HG03558 (cell line): ENCODE results near the gene GSTM5.
"Not testable (repeated sequence)": the region's sequence is repeated elsewhere in the genome, so short reads cannot be mapped to it uniquely, and the experiment has no call there.

Experiments used
- ATAC-seq: cut with Tn5 transposase; IDR thresholded peaks from one replicate; pipeline ENCODE4 v1.9.1; 2021; ENCODE audit warnings: moderate number of reproducible peaks; ENCODE audit not compliant: unreplicated experiment; ENCODE audit errors: extremely low read depth

The GSTM5 gene

GRCh38 chr1:109694400-109694799 is 17.7 kb upstream of the GSTM5 start:
- ATAC-seq = not testable (repeated sequence)

DNA sequence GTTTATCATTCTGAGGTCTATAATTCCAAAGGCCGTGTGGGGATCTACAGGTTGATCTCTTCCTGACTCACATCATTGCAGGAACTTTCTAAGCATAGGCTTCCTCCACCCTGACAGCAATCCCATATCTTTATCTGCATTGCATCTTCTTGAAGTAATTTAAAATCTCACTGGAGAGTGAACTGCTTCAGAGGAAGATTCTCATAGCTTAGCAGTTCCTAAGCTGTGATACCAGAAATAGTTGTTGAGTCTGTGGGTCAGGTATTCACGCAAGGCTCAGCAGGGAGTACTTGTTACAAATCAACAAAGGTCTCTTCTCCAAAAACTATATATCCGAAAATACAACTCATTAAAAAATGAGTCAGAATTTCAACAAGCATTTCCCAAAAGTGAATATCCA is 16.9 kb upstream of the GSTM5 start:
- not testable (repeated sequence) for ATAC-seq

GRCh38 chr1:109697066-109697465 is 15.0 kb upstream of the GSTM5 start:
- no peak for ATAC-seq

GRCh38 chr1:109697861-109698260 is 14.2 kb upstream of the GSTM5 start:
- ATAC-seq = not testable (repeated sequence)

DNA sequence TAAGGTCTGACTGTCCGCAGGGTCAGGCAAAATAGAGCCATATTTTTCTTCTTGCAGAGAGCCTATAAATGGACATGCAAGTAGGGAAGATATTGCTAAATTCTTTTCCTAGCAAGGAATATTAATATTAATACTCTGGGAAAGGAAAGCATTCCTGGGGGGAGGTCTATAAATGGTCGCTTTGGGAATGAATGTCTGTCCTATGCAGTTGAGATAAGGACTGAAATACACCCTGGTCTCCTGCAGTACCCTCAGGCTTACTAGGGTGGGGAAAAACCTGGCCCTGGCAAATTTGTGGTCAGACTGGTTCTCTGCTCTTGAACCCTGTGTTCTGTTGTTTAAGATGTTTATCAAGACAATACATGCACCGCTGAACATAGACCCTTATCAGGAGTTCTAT is 9.1 kb upstream of the GSTM5 start:
- ATAC-seq = not testable (repeated sequence)

DNA sequence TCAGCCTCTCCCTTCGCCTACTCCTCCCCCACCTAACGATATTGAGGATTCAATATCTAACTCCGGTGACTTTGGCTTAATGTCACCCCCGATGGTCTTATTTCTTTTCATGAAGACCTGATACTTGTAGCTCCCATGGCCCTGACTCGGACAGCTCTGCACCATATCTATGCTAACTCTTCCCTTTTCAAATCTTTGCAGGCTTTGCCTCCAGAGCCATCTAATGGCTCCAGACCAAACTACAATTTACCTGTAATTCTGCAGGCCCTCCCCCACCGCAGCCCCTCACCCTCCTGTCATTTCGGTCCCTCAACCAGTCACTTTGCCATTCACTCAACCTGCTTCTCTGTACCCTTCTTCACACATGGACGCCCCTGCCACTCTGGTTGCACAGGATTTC is 7.9 kb upstream of the GSTM5 start:
- no peak for ATAC-seq

GRCh38 chr1:109705411-109705810 is 6.6 kb upstream of the GSTM5 start:
- ATAC-seq = no peak

GRCh38 chr1:109708949-109709348 is 3.1 kb upstream of the GSTM5 start:
- not testable (repeated sequence) for ATAC-seq

- ATAC-seq = not testable (repeated sequence)
Measured at GRCh38 chr1:109709822-109710221, 2.2 kb upstream of the GSTM5 start.

- ATAC-seq = no peak
Measured at GRCh38 chr1:109712321-109712864, 342 bp downstream of the GSTM5 start.

DNA sequence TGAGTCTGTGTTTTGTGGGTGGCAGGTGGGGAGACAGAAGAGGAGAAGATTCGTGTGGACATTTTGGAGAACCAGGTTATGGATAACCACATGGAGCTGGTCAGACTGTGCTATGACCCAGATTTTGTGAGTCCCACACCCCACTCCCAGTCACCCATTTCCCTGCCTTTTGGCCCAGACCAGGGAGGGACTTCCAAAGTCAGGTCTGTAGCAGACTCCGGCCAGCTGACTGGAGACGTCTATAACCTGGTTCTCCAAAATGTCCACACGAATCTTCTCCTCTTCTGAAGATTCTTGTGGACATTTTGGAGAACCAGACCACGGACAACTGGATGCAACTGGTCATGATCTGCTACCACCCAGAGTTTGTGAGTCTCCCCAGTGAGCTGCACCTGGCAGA is 1.6 kb downstream of the GSTM5 start:
- ATAC-seq = no peak

GRCh38 chr1:109714661-109715372 is 2.8 kb downstream of the GSTM5 start:
- no peak for ATAC-seq

- no peak for ATAC-seq
Measured at GRCh38 chr1:109716121-109716520, 4.1 kb downstream of the GSTM5 start.

DNA sequence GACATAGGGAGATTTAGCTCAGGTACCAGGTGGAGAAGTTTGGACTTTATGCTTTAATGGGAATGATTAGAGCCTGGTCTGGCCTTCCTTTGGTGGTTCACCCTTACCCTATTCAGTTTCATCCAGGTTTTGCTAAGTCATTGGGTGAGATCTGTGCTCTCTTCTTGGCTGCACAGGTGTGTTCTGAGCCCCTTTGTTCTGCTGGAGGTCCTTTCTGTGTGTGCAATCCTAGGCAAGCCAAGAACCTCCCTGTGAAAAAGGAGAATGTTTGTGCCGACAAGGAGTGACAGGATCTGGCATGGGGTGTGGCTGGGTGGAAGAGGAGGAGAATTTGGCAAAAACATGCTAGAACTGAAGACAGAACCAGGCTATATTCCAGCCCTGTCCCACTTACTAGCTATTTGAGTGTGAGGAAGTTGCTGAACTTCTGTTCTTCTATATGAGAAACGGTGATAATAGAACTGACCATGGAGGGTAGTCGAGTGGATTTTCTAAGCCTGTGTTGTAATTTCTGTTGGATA is 4.6 kb downstream of the GSTM5 start:
- ATAC-seq = no peak

DNA sequence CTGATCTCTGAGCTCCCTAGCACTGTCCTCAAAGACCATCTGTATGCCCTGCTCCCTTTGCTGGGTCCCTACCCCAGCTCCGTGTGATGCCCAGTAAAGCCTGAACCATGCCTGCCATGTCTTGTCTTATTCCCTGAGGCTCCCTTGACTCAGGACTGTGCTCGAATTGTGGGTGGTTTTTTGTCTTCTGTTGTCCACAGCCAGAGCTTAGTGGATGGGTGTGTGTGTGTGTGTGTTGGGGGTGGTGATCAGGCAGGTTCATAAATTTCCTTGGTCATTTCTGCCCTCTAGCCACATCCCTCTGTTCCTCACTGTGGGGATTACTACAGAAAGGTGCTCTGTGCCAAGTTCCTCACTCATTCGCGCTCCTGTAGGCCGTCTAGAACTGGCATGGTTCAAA is 5.7 kb downstream of the GSTM5 start:
- ATAC-seq = no peak

DNA sequence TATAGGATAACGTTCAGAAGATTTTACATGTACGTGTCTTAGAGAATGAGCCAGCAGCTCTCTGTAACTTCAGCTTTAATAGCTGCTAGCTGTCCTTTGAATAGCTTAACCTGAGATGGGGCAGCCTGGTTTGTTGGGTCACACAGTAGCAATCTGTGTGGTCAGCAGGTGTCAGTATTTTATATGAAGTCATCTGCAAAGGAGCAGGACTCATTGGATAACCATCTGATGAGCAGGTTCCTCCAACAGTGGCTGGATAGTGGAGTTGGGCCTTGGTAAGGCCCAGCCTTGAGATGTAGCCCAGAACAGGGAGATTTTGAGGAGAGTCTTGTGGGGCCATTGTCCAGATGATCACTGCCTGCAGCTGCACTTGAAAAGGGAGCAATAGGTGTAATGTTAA is 6.4 kb downstream of the GSTM5 start:
- ATAC-seq = no peak

- ATAC-seq = no peak
Measured at GRCh38 chr1:109719337-109719837, 7.3 kb downstream of the GSTM5 start.

DNA sequence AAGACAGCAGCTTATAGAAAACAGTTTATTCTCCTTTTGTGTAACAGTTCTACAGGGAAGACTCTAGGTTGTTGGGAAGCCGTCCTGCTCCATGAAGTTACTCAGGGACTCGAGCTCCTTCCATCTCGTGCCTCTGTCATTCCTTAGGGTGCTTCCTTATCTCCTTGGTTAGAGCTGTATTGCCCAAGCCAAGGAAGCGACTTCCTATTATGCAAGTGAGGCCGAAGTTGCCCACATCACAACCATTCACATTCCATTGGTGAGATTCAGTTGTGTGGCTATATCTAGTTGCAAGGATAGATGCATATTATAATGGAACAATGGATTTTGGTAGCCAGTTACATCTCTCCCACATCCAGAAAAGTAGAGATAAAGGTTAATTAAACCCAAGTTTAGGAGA is 9.0 kb downstream of the GSTM5 start:
- no peak for ATAC-seq

DNA sequence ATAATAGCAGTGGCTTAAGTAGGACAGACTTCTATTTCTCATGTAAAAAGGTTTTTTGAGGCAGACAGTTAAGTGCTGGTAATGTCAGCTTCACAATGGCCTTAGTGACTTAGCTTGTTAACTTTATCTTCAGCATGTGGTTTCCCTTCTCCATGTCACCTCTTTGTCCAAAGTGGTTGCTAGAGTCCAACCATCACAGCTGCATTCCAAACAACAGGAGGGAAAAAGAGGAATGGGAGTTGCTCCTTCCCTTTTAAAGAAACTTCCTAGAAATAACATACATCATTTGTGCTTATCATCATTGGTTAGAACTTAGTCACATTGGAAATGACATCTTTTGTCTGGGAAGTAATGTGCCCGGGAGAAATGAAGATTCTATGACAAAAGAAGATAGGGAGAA is 9.9 kb downstream of the GSTM5 start:
- ATAC-seq = no peak

GRCh38 chr1:109722908-109723691 is 11.0 kb downstream of the GSTM5 start:
- no peak for ATAC-seq

DNA sequence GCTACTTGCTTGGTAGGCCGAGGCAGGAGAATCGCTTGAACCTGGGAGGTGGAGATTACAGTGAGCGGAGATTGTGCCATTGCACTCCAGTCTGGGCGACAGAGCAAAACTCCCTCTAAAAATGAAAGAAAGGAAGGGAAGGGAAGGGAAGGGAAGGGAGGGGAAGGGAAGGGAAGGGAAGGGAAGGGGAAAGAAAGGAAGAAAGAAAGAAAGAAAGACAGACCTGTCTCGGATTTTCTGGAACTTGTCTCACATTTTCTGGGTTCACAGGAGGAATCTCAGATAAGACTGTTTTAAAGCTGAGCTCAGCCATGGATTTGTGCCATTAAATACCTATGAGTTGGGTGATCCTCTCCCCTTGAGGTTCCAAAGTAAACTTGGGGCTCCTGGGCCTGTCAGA is 12.9 kb downstream of the GSTM5 start:
- ATAC-seq = no peak
